H9 (cell line): ENCODE results near the gene KRT34. TPM values are rescaled to one million over a fixed set of nuclear protein-coding genes. Genes with fewer than 3 reads are reported as not detected.

Experiments used
- DNase-seq: peaks from one replicate; pipeline ENCODE4 v3.0.0-alpha.2; 2017
- H2AFZ ChIP-seq: one replicate; pipeline ENCODE4 v1.6.1; 2013; ENCODE audit warnings: mild to moderate bottlenecking, low read length, control low read depth, moderate library complexity
- H2AK5ac ChIP-seq: 2 replicates; pipeline ENCODE4 v1.6.1; 2013; ENCODE audit warnings: low read length, control low read depth, mixed read lengths; ENCODE audit not compliant: insufficient read length
- H2BK120ac ChIP-seq: one replicate; pipeline ENCODE4 v1.6.1; 2013; ENCODE audit warnings: low read depth, mild to moderate bottlenecking, low read length, control low read depth, inconsistent platforms; ENCODE audit not compliant: poor library complexity, severe bottlenecking
- H2BK12ac ChIP-seq: 2 replicates; pipeline ENCODE4 v1.6.1; 2013; ENCODE audit warnings: low read length, control low read depth, mixed read lengths, low read depth; ENCODE audit not compliant: insufficient read length
- H2BK15ac ChIP-seq: 2 replicates; pipeline ENCODE4 v1.6.1; 2013; ENCODE audit warnings: low read depth, low read length, control low read depth
- H2BK20ac ChIP-seq: one replicate; pipeline ENCODE4 v1.6.1; 2013; ENCODE audit warnings: low read depth, mild to moderate bottlenecking, low read length, control low read depth, inconsistent platforms; ENCODE audit not compliant: poor library complexity, severe bottlenecking
- H2BK5ac ChIP-seq: 2 replicates; pipeline ENCODE4 v1.6.1; 2013; ENCODE audit warnings: low read length, control low read depth, mixed read lengths; ENCODE audit not compliant: insufficient read length
- H3K14ac ChIP-seq: 2 replicates; pipeline ENCODE4 v1.6.1; 2013; ENCODE audit warnings: low read length, control low read depth; ENCODE audit not compliant: insufficient read depth
- H3K18ac ChIP-seq: 2 replicates; pipeline ENCODE4 v1.6.1; 2013; ENCODE audit warnings: low read depth, mild to moderate bottlenecking, mixed read lengths, low read length, control low read depth; ENCODE audit not compliant: insufficient read length
- H3K23ac ChIP-seq: 2 replicates; pipeline ENCODE4 v1.6.1; 2013; ENCODE audit warnings: low read length, control low read depth, mixed read lengths, low read depth; ENCODE audit not compliant: insufficient read length
- H3K23me2 ChIP-seq: 2 replicates; pipeline ENCODE4 v1.6.1; 2013; ENCODE audit warnings: low read depth, mild to moderate bottlenecking, mixed read lengths, low read length, control low read depth; ENCODE audit not compliant: insufficient read length, poor library complexity, severe bottlenecking
- H3K27ac ChIP-seq: 2 replicates; pipeline ENCODE4 v1.5.1; 2013; ENCODE audit warnings: low read length, control low read depth, mixed read lengths, low read depth; ENCODE audit not compliant: insufficient read length
- H3K27me3 ChIP-seq: 2 replicates; pipeline ENCODE4 v1.6.1; 2013; ENCODE audit warnings: low read length, control low read depth, inconsistent platforms; ENCODE audit not compliant: insufficient read depth
- H3K4ac ChIP-seq: 2 replicates; pipeline ENCODE4 v1.6.1; 2013; ENCODE audit warnings: low read depth, mild to moderate bottlenecking, control low read depth, inconsistent platforms, low read length, moderate library complexity
- H3K4me1 ChIP-seq: 2 replicates; pipeline ENCODE4 v1.6.1; 2013; ENCODE audit warnings: low read length, control low read depth, inconsistent platforms; ENCODE audit not compliant: insufficient read depth
- H3K4me2 ChIP-seq: 2 replicates; pipeline ENCODE4 v1.6.1; 2013; ENCODE audit warnings: low read length, control low read depth, mixed read lengths; ENCODE audit not compliant: insufficient read length, insufficient read depth
- H3K56ac ChIP-seq: 2 replicates; pipeline ENCODE4 v1.6.1; 2013; ENCODE audit warnings: low read depth, mild to moderate bottlenecking, mixed read lengths, low read length, control low read depth; ENCODE audit not compliant: insufficient read length
- H3K79me1 ChIP-seq: 2 replicates; pipeline ENCODE4 v1.6.1; 2013; ENCODE audit warnings: low read depth, mild to moderate bottlenecking, moderate library complexity, low read length, control low read depth, inconsistent platforms; ENCODE audit not compliant: insufficient read depth, poor library complexity, severe bottlenecking
- H3K79me2 ChIP-seq: 2 replicates; pipeline ENCODE4 v1.6.1; 2013; ENCODE audit warnings: low read length, control low read depth, inconsistent platforms; ENCODE audit not compliant: insufficient read depth
- H3K9ac ChIP-seq: 2 replicates; pipeline ENCODE4 v1.6.1; 2013; ENCODE audit warnings: low read length, control low read depth, mixed read lengths; ENCODE audit not compliant: insufficient read length; ENCODE audit errors: extremely low read depth
- H3K9me3 ChIP-seq: one replicate; pipeline ENCODE4 v1.6.1; 2013; ENCODE audit warnings: low read depth, low read length, inconsistent platforms; ENCODE audit not compliant: control insufficient read depth
- H3T11ph ChIP-seq: one replicate; pipeline ENCODE4 v1.6.1; 2013; ENCODE audit warnings: mild to moderate bottlenecking, low read length, control low read depth, inconsistent platforms
- H4K20me1 ChIP-seq: one replicate; pipeline ENCODE4 v1.6.1; 2013; ENCODE audit not compliant: control insufficient read depth, insufficient read length, insufficient read depth
- H4K5ac ChIP-seq: 2 replicates; pipeline ENCODE4 v1.6.1; 2013; ENCODE audit warnings: low read depth, mild to moderate bottlenecking, mixed read lengths, low read length, control low read depth; ENCODE audit not compliant: insufficient read length
- H4K8ac ChIP-seq: replicated peaks from 2 replicates; pipeline ENCODE4 v1.6.1; 2013; ENCODE audit warnings: low read length, control low read depth, mixed read lengths, low read depth; ENCODE audit not compliant: insufficient read length
- H4K91ac ChIP-seq: 2 replicates; pipeline ENCODE4 v1.6.1; 2013; ENCODE audit warnings: low read depth, mild to moderate bottlenecking, moderate library complexity, mixed read lengths, low read length, control low read depth; ENCODE audit not compliant: insufficient read length
- H3K27ac Mint-ChIP-seq, 3 experiments: 2 replicates in 2 of 3; 3 replicates in 1 of 3; pipeline ENCODE4 v1.8.0; 2020 to 2021; ENCODE audit warnings: mixed read lengths in 3 of 3, mild to moderate bottlenecking in 1 of 3, moderate library complexity in 1 of 3
- H3K27me3 Mint-ChIP-seq: 2 replicates; pipeline ENCODE4 v1.8.0; 2021; ENCODE audit warnings: low read depth, mild to moderate bottlenecking, moderate library complexity, mixed read lengths
- H3K36me3 Mint-ChIP-seq, 3 experiments: 2 replicates in 2 of 3; 3 replicates in 1 of 3; pipeline ENCODE4 v1.8.0; 2020 to 2021; ENCODE audit warnings: low read depth in 3 of 3, mixed read lengths in 3 of 3; ENCODE audit not compliant: insufficient read depth in 1 of 3
- H3K4me1 Mint-ChIP-seq, 2 experiments: 2 replicates each; pipeline ENCODE4 v1.8.0; 2020; ENCODE audit warnings: mixed read lengths in 2 of 2
- H3K4me3 Mint-ChIP-seq, 2 experiments: 2 replicates in 1 of 2; 3 replicates in 1 of 2; pipeline ENCODE4 v1.8.0; 2020 to 2021; ENCODE audit warnings: mild to moderate bottlenecking in 2 of 2, mixed read lengths in 2 of 2, moderate library complexity in 1 of 2
- H3K9me3 Mint-ChIP-seq, 2 experiments: 2 replicates in 1 of 2; 3 replicates in 1 of 2; pipeline ENCODE4 v1.8.0; 2020; ENCODE audit warnings: mild to moderate bottlenecking in 2 of 2, mixed read lengths in 2 of 2, moderate library complexity in 1 of 2
- WGBS: extraction: QIAGEN DNeasy Blood & Tissue Kit; methylation state at CpG from one replicate; pipeline ENCODE4 v1.1.7; 2013; ENCODE audit warnings: missing lambda C conversion rate, low lambda C conversion rate, mixed read lengths; ENCODE audit not compliant: insufficient read length; ENCODE audit errors: extremely low coverage; 5-methylcytosine and 5-hydroxymethylcytosine counted together
- total RNA-seq: library from RNA; stranded (reverse); gene quantifications from 2 replicates; pipeline ENCODE4 v1.2.1, GENCODE V29; 2021
- TF ChIP-seq, protein P1 (sequence below): fragments of 200-600 bp; sonication (generic); conservative IDR thresholded peaks from 3 replicates; pipeline ENCODE4 v1.8.0; 2021; ENCODE audit warnings: antibody characterized with exemption, mild to moderate bottlenecking

KRT34 gene
- total RNA-seq, 1 experiment from 2014 or later: not detected

DNA sequence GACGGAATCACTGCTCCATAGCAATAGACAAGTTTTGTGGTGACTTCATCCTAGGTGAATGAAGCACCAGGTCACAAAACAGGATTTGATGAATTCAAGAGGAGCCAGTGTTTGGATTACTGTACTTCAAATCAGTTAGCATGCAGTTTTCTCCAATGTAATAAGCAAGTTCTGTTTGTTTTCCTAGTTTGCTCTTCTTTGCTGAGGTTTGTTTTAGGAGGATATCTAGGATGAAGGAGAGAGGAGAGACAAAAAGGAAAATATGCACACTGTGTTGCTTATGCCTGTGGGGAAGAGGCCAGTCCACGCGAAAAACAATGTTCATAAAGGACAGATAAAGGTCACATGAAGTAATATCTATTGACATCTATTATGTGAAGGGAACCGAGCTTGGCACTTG lies 33.3 kb upstream of the KRT34 start:
- Histone ChIP-seq H3K9ac (no peak overlapping the region), H2BK120ac (no peak overlapping the region), H3K27me3 (no peaks in the 10 kb centered on the region), H3K4ac (no peak overlapping the region), H3K23ac (no peak overlapping the region), H3K79me1 (no peaks in the 10 kb centered on the region), H3K14ac (no peak overlapping the region), H2BK5ac (no peak overlapping the region), H3K27ac (no peak overlapping the region), H4K8ac (no peak overlapping the region), H3K23me2 (no peaks in the 10 kb centered on the region), H4K20me1 (no peaks in the 10 kb centered on the region), H2BK20ac (no peak overlapping the region), H3K56ac (no peak overlapping the region), H3K79me2 (no peaks in the 10 kb centered on the region), H4K5ac (no peak overlapping the region), H3K18ac (no peak overlapping the region), H2BK12ac (no peak overlapping the region), H2AK5ac (no peak overlapping the region), H3T11ph (no peak overlapping the region), H2BK15ac (no peak overlapping the region), H3K4me2 (no peak overlapping the region), H4K91ac (no peak overlapping the region), H3K9me3 (no peaks in the 10 kb centered on the region), H3K4me1 (peaks cover 4% of the 10 kb centered on the region), H2AFZ (no peak overlapping the region)
- Mint-ChIP-seq H3K4me3 (no peak overlapping the region), H3K4me1 (peaks cover 36 to 38% of the 10 kb centered on the region in 2 experiments), H3K36me3 (no peaks in the 10 kb centered on the region), H3K27me3 (peaks cover 5% of the 10 kb centered on the region; the same call in 1 of the 2 replicates), H3K9me3 (no peaks in the 10 kb centered on the region), H3K27ac (no peak overlapping the region)
- TF ChIP-seq, protein P1, sequence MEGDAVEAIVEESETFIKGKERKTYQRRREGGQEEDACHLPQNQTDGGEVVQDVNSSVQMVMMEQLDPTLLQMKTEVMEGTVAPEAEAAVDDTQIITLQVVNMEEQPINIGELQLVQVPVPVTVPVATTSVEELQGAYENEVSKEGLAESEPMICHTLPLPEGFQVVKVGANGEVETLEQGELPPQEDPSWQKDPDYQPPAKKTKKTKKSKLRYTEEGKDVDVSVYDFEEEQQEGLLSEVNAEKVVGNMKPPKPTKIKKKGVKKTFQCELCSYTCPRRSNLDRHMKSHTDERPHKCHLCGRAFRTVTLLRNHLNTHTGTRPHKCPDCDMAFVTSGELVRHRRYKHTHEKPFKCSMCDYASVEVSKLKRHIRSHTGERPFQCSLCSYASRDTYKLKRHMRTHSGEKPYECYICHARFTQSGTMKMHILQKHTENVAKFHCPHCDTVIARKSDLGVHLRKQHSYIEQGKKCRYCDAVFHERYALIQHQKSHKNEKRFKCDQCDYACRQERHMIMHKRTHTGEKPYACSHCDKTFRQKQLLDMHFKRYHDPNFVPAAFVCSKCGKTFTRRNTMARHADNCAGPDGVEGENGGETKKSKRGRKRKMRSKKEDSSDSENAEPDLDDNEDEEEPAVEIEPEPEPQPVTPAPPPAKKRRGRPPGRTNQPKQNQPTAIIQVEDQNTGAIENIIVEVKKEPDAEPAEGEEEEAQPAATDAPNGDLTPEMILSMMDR: no peak
- DNase-seq: no peak
- no CpG with 5 or more reads among the region's 4 CpGs for WGBS
